ENCODE data around the gene CCDC186. TPM values are rescaled to one million over a fixed set of nuclear protein-coding genes. Genes with fewer than 3 reads are reported as not detected.

The CCDC186 gene
- polyA plus RNA-seq, 1 of the 3 experiments (the other 2 are of a cell fraction) = 1.3 TPM

DNA sequence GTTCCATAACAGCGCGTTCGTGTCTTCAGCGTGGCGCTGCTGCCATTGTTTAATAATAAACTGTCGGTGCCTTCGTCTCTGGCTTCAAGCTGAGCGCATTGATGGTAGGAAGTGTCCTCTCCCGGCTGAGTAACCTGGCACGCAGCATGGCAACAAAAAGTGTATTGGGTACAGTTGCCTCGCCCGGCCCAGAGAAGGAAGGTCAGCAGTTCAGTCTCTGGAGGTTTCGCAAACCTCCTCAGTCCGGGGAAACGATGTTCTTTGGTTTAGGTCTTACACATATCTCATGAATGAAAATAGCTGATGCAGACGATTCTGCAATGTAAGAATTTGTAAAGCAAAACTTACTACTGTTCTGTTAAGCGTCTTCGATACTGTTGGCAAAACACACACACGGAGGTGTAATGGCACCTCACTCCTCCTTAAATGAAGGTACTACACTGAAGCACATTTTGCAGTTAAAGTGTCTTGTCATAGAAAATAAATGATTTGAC lies 739 bp upstream of the CCDC186 start:
- Histone ChIP-seq H3K9ac (peak overlapping the region; percentile 91; the same call in 1 of the 2 replicates), H3K4me2 (peak overlapping the region; percentile 89), H3K36me3 (replicated peaks in 1 of 2; ENCODE audit: control insufficient read depth in 1 of 2, insufficient read depth in 2 of 2, low read length in 1 of 2) (no peaks in the 10 kb centered on the region), H3K4me3 (ENCODE audit: low read depth in 2 of 2, low read length in 1 of 2) (peak overlapping the region; percentile 91 to 99), H3K27me3 (ENCODE audit: insufficient read depth) (no peaks in the 10 kb centered on the region), H4K20me1 (ENCODE audit: insufficient read depth) (no peaks in the 10 kb centered on the region), H3K27ac (ENCODE audit: low read depth in 2 of 2, low read length in 1 of 2) (peak overlapping the region in 1 of 2 experiments; percentile 66; a peak in 2 of 4 replicates), H3K9me3 (no peaks in the 10 kb centered on the region), H3K79me2 (ENCODE audit: insufficient read depth) (peaks cover 40% of the 10 kb centered on the region; the same call in 1 of the 2 replicates), H3K9me2 (no peaks in the 10 kb centered on the region), H3K4me1 (ENCODE audit: control insufficient read depth in 1 of 2, insufficient read depth in 2 of 2, low read depth in 1 of 2, low read length in 1 of 2) (peaks cover 0 to 4% of the 10 kb centered on the region in 2 experiments; a peak in 2 of 4 replicates), H3F3A (replicated peaks; ENCODE audit: insufficient read depth) (peaks cover 3% of the 10 kb centered on the region), H2AFZ (ENCODE audit: low read depth) (peak overlapping the region; percentile 99)
- POLR2A ChIA-PET = no interaction called here
- CTCF ChIA-PET = interaction anchor here (1.0 to 1.3 kb wide), 2 partner anchors 16 to 29 kb away, joined by 3 read pairs; no protein-coding TSS in a partner anchor
- no peak for DNase-seq
- 3% methylated on average over 17 of the region's 19 CpGs for WGBS (ENCODE audit: low lambda C conversion rate)
- TF ChIP-seq EP300 (IDR thresholded peaks at IDR 0.05; ENCODE audit: borderline replicate concordance in 1 of 2, low read depth in 1 of 2, low read length in 1 of 2) (no peak), GATA2 (CRISPR knock-in tag; IDR thresholded peaks at IDR 0.05) (no peak), RXRA (IDR thresholded peaks at IDR 0.05; ENCODE audit: borderline replicate concordance, low read depth) (no peak), NFIC (IDR thresholded peaks at IDR 0.05; ENCODE audit: borderline replicate concordance) (no peak), MXI1 (IDR thresholded peaks at IDR 0.05; ENCODE audit: low read depth, low read length) (peak; percentile 18; the same call in 1 of the 2 replicates), FOXJ3 (CRISPR knock-in tag; IDR thresholded peaks at IDR 0.05) (no peak), SIN3A (IDR thresholded peaks at IDR 0.05; ENCODE audit: borderline replicate concordance, low read depth, low read length) (no peak)
- TF ChIP-seq, protein P1, sequence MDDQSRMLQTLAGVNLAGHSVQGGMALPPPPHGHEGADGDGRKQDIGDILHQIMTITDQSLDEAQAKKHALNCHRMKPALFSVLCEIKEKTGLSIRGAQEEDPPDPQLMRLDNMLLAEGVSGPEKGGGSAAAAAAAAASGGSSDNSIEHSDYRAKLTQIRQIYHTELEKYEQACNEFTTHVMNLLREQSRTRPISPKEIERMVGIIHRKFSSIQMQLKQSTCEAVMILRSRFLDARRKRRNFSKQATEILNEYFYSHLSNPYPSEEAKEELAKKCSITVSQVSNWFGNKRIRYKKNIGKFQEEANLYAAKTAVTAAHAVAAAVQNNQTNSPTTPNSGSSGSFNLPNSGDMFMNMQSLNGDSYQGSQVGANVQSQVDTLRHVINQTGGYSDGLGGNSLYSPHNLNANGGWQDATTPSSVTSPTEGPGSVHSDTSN (IDR thresholded peaks at IDR 0.05) = no peak

DNA sequence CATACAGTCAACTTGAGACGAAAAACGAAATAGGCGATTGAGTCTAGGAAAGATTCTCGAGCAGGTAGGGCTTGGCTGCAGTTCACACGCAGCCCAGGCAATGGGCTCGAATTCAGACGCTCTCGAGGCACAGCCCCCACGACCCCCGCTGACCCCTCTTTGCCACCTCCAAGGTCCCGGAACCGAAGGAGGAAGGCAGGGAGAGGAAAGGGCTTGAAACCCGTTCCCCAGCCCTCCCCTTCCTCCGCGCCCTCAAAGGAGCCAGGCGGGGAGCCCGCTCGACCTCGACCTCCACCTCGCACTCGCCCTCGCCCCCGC lies 441 bp downstream of the CCDC186 start:
- H3K27ac ChIP-seq (ENCODE audit: low read depth in 2 of 2, low read length in 1 of 2) = peak overlapping the region; percentile 55 to 79; a peak in 2 of 4 replicates
- H3K9ac ChIP-seq = peak overlapping the region; percentile 91
- WGBS (ENCODE audit: low lambda C conversion rate) = 7% methylated on average over 14 of the region's 23 CpGs
- H3K79me2 ChIP-seq (ENCODE audit: insufficient read depth) = peaks cover 51% of the 10 kb centered on the region; the same call in 1 of the 2 replicates
- H3K4me1 ChIP-seq (ENCODE audit: control insufficient read depth in 1 of 2, insufficient read depth in 2 of 2, low read depth in 1 of 2, low read length in 1 of 2) = peaks cover 0 to 4% of the 10 kb centered on the region in 2 experiments; a peak in 2 of 4 replicates
- H3K27me3 ChIP-seq (ENCODE audit: insufficient read depth) = no peaks in the 10 kb centered on the region
- POLR2A ChIA-PET = no interaction called here
- peaks cover 0 to 3% of the 10 kb centered on the region in 2 experiments for H3K36me3 ChIP-seq (replicated peaks in 1 of 2; ENCODE audit: control insufficient read depth in 1 of 2, insufficient read depth in 2 of 2, low read length in 1 of 2)
- no peaks in the 10 kb centered on the region for H3K9me3 ChIP-seq
- CTCF ChIA-PET = interaction anchor here (0.8 to 1.0 kb wide), 2 partner anchors 130 to 131 kb away, joined by 3 read pairs; no protein-coding TSS in a partner anchor
- peak overlapping the region; percentile 99 for H2AFZ ChIP-seq (ENCODE audit: low read depth)
- H3K4me3 ChIP-seq (ENCODE audit: low read depth in 2 of 2, low read length in 1 of 2) = peak overlapping the region; percentile 91 to 99
- peak overlapping the region; percentile 89 for H3K4me2 ChIP-seq
- DNase-seq = no peak
- no peaks in the 10 kb centered on the region for H3K9me2 ChIP-seq
- peaks cover 3% of the 10 kb centered on the region for H3F3A ChIP-seq (replicated peaks; ENCODE audit: insufficient read depth)
- H4K20me1 ChIP-seq (ENCODE audit: insufficient read depth) = no peaks in the 10 kb centered on the region
- TF ChIP-seq RXRA (IDR thresholded peaks at IDR 0.05; ENCODE audit: borderline replicate concordance, low read depth) (no peak), YY1 (IDR thresholded peaks at IDR 0.05; ENCODE audit: low read depth) (no peak), FOXM1 (IDR thresholded peaks at IDR 0.05; ENCODE audit: low read depth) (no peak), TAF1 (IDR thresholded peaks at IDR 0.05; ENCODE audit: borderline replicate concordance, low read depth, low read length) (no peak), TEAD4 (IDR thresholded peaks at IDR 0.05; ENCODE audit: borderline replicate concordance, insufficient read depth) (no peak), RCOR1 (IDR thresholded peaks at IDR 0.05; ENCODE audit: low read length) (no peak), ELF1 (IDR thresholded peaks at IDR 0.05) (no peak), GABPA (IDR thresholded peaks at IDR 0.05; ENCODE audit: low read depth) (no peak), POLR2AphosphoS5 (IDR thresholded peaks at IDR 0.05; ENCODE audit: low read depth, low read length) (no peak), RAD21 (IDR thresholded peaks at IDR 0.05; ENCODE audit: low read length) (no peak), FOSL2 (IDR thresholded peaks at IDR 0.05; ENCODE audit: borderline replicate concordance, low read depth) (no peak)
- TF ChIP-seq, protein P2, sequence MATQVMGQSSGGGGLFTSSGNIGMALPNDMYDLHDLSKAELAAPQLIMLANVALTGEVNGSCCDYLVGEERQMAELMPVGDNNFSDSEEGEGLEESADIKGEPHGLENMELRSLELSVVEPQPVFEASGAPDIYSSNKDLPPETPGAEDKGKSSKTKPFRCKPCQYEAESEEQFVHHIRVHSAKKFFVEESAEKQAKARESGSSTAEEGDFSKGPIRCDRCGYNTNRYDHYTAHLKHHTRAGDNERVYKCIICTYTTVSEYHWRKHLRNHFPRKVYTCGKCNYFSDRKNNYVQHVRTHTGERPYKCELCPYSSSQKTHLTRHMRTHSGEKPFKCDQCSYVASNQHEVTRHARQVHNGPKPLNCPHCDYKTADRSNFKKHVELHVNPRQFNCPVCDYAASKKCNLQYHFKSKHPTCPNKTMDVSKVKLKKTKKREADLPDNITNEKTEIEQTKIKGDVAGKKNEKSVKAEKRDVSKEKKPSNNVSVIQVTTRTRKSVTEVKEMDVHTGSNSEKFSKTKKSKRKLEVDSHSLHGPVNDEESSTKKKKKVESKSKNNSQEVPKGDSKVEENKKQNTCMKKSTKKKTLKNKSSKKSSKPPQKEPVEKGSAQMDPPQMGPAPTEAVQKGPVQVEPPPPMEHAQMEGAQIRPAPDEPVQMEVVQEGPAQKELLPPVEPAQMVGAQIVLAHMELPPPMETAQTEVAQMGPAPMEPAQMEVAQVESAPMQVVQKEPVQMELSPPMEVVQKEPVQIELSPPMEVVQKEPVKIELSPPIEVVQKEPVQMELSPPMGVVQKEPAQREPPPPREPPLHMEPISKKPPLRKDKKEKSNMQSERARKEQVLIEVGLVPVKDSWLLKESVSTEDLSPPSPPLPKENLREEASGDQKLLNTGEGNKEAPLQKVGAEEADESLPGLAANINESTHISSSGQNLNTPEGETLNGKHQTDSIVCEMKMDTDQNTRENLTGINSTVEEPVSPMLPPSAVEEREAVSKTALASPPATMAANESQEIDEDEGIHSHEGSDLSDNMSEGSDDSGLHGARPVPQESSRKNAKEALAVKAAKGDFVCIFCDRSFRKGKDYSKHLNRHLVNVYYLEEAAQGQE (IDR thresholded peaks at IDR 0.05; ENCODE audit: low read depth, low read length) = no peak
